IPS-18a (cell line): ENCODE results near the gene ODC1.

Experiments
- H3K27ac ChIP-seq: one replicate; pipeline ENCODE4 v1.5.1; 2013; ENCODE audit warnings: low read length
- H3K27me3 ChIP-seq: one replicate; pipeline ENCODE4 v1.6.1; 2013; ENCODE audit warnings: mild to moderate bottlenecking, low read length; ENCODE audit not compliant: control insufficient read depth, insufficient read depth
- H3K36me3 ChIP-seq: one replicate; pipeline ENCODE4 v1.6.1; 2013; ENCODE audit warnings: low read depth, low read length; ENCODE audit not compliant: control insufficient read depth
- H3K4me1 ChIP-seq: one replicate; pipeline ENCODE4 v1.6.1; 2013; ENCODE audit warnings: low read depth, low read length; ENCODE audit not compliant: control insufficient read depth
- H3K4me3 ChIP-seq: one replicate; pipeline ENCODE4 v1.5.1; 2013; ENCODE audit warnings: low read length
- H3K9ac ChIP-seq: one replicate; pipeline ENCODE4 v1.6.1; 2013; ENCODE audit warnings: mild to moderate bottlenecking, low read length, moderate library complexity
- H3K9me3 ChIP-seq: one replicate; pipeline ENCODE4 v1.6.1; 2013; ENCODE audit warnings: low read depth, low read length; ENCODE audit not compliant: control insufficient read depth

The ODC1 gene

DNA sequence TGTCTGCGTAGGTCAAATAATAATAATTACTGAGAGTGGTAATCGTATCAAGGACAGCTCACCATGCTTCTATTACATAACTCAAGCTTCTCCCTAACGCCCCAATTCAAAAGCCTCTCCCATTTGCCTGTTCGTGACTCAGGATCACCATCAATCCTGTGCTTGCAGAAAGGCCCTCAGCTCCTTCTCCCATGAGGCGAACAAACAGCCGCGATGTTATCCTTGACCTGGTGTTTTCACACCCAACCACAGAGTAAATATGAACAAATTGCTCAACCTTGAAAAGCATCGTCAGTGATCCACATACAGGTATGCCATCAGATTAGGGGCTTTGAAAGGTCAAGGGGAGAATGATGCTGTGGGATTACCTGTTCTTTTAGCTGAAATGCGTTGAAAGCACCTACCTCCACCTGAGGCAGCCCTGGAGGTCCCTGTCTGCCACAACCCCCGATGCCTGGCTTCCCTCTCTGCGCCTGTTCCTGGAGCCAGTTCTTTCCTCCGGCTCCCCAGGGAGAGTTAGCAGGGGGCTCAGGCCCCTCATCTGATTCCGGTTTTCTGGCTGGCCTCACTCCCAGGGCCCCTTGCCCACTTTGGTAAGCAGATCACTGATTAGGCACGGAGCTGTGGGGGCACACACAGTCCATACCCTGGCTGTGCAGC lies 39.1 kb upstream of the ODC1 start:
- H3K27ac ChIP-seq, result no peak overlapping the region
- H3K4me3 ChIP-seq, result no peak overlapping the region
- no peaks in the 10 kb centered on the region for H3K9me3 ChIP-seq
- H3K27me3 ChIP-seq, result no peaks in the 10 kb centered on the region
- H3K36me3 ChIP-seq, result no peaks in the 10 kb centered on the region
- H3K4me1 ChIP-seq, result no peaks in the 10 kb centered on the region
- no peak overlapping the region for H3K9ac ChIP-seq

DNA sequence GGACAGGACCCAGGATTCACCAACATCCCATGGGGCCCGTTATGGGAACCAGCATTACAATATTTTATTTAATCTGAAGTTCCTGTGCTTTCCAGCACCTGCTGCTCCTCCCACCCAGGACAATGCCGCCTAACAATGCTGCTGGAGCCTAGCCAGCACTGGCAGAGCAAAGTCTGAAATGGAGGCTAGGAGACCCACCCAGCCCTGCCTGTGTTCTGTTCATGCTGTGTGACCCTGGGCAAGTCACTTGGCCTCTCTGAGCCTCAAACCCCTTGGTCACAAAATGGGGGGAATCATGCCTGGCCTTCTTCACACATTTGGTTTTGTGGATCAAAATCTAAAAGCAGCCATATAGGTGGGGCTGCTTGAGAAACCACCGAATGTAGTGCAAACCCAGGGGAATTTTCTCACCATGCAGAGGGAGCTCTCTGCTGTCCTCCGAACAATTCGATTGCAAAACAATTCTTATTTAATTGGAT lies 38.5 kb upstream of the ODC1 start:
- H3K9ac ChIP-seq, result no peak overlapping the region
- H3K4me1 ChIP-seq, result no peaks in the 10 kb centered on the region
- no peak overlapping the region for H3K27ac ChIP-seq
- H3K9me3 ChIP-seq, result no peaks in the 10 kb centered on the region
- no peak overlapping the region for H3K4me3 ChIP-seq
- H3K36me3 ChIP-seq, result no peaks in the 10 kb centered on the region
- H3K27me3 ChIP-seq, result no peaks in the 10 kb centered on the region

DNA sequence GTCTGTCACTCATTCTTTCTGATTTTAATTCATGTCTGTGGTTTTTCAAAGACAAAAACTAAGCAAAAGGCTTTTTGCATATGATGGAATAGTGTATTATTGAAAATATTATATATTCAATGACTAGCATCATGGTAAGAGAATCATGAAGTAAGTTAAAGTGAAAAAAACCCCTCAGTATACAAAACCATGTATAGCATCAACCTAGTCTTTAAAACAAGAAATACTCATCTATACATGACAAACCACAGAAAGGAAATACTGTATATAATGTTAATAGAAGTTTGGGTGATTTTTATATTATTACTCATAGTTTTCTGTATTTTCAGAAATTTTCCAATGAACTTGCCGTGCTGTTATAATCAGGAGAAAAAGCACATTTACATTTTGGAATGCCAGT lies 38.0 kb upstream of the ODC1 start:
- no peak overlapping the region for H3K9ac ChIP-seq
- H3K9me3 ChIP-seq, result no peaks in the 10 kb centered on the region
- no peaks in the 10 kb centered on the region for H3K4me1 ChIP-seq
- H3K27ac ChIP-seq, result no peak overlapping the region
- no peaks in the 10 kb centered on the region for H3K27me3 ChIP-seq
- no peak overlapping the region for H3K4me3 ChIP-seq
- H3K36me3 ChIP-seq, result no peaks in the 10 kb centered on the region

GRCh38 chr2:10482913-10483312 lies 34.8 kb upstream of the ODC1 start:
- H3K27me3 ChIP-seq, result no peaks in the 10 kb centered on the region
- H3K36me3 ChIP-seq, result no peaks in the 10 kb centered on the region
- no peak overlapping the region for H3K4me3 ChIP-seq
- no peak overlapping the region for H3K27ac ChIP-seq
- H3K9ac ChIP-seq, result no peak overlapping the region
- no peaks in the 10 kb centered on the region for H3K9me3 ChIP-seq
- H3K4me1 ChIP-seq, result peaks cover under 1% of the 10 kb centered on the region

DNA sequence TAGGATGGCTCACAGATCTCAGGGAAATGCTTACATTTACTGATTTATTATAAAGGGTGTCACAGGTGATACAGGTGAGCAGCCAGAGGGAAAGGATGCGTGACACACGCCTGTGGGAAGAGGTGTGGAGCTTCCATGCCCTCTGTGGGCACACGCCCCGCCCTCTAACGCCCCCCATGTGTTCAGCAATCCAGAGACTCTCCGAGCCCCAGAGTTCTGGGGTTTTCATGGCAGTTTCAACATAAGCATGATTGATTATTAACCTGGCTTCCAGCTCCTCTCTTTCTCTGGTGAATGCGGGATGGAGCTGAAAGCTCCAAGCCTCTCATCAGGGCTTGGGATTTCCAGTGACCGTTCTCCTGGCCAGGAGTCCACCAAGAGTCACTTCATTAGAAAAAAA lies 34.3 kb upstream of the ODC1 start:
- Histone ChIP-seq H3K4me1 (peaks cover 5% of the 10 kb centered on the region), H3K9me3 (no peaks in the 10 kb centered on the region), H3K36me3 (no peaks in the 10 kb centered on the region), H3K4me3 (no peak overlapping the region), H3K27me3 (no peaks in the 10 kb centered on the region), H3K27ac (no peak overlapping the region), H3K9ac (no peak overlapping the region)

- Histone ChIP-seq H3K36me3 (no peaks in the 10 kb centered on the region), H3K4me3 (no peak overlapping the region), H3K9ac (no peak overlapping the region), H3K9me3 (no peaks in the 10 kb centered on the region), H3K27me3 (no peaks in the 10 kb centered on the region), H3K27ac (no peak overlapping the region), H3K4me1 (peaks cover 9% of the 10 kb centered on the region)
Observed at GRCh38 chr2:10481666-10482157, 33.6 kb upstream of the ODC1 start.

- H3K9me3 ChIP-seq, result no peaks in the 10 kb centered on the region
- no peak overlapping the region for H3K27ac ChIP-seq
- no peaks in the 10 kb centered on the region for H3K27me3 ChIP-seq
- H3K4me1 ChIP-seq, result peaks cover 9% of the 10 kb centered on the region
- no peaks in the 10 kb centered on the region for H3K36me3 ChIP-seq
- no peak overlapping the region for H3K9ac ChIP-seq
- H3K4me3 ChIP-seq, result no peak overlapping the region
Observed at GRCh38 chr2:10481055-10481665, 33.0 kb upstream of the ODC1 start.

DNA sequence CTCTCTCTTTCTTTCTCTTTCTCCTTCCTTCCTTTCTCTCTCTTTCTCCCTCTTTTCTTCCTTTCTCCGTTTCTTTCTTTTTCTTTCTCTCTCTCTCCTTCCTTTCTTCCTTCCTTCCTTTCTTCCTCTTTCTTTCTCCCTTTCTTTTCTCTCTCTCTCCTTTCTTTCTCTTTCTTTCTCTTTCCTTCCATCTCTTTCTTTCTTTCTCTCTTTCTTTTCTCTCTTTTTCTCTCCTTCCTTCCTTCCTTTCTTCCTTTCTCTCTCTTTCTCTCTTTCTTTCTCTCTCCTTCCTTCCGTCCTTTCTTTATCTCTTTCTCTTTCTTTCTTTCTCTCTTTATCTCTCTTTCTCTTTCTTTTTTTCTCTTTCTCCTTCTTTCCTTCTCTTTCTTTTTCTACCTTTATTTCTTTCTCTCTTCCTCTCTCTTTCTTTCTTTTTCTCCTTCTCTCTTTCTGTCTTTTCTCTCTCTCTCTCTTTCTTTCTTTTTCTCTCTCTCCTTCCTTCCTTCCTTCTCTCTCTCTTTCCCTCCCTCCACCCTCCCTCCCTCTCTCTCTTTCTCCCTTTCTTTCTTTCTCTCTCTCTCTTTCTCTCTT lies 32.3 kb upstream of the ODC1 start:
- Histone ChIP-seq H3K9me3 (no peaks in the 10 kb centered on the region), H3K27ac (no peak overlapping the region), H3K4me3 (no peak overlapping the region), H3K4me1 (peaks cover 9% of the 10 kb centered on the region), H3K9ac (no peak overlapping the region), H3K36me3 (no peaks in the 10 kb centered on the region), H3K27me3 (no peaks in the 10 kb centered on the region)

GRCh38 chr2:10478916-10479315 lies 30.8 kb upstream of the ODC1 start:
- Histone ChIP-seq H3K9me3 (no peaks in the 10 kb centered on the region), H3K36me3 (no peaks in the 10 kb centered on the region), H3K27ac (no peak overlapping the region), H3K9ac (no peak overlapping the region), H3K27me3 (no peaks in the 10 kb centered on the region), H3K4me3 (no peak overlapping the region), H3K4me1 (peaks cover 9% of the 10 kb centered on the region)

DNA sequence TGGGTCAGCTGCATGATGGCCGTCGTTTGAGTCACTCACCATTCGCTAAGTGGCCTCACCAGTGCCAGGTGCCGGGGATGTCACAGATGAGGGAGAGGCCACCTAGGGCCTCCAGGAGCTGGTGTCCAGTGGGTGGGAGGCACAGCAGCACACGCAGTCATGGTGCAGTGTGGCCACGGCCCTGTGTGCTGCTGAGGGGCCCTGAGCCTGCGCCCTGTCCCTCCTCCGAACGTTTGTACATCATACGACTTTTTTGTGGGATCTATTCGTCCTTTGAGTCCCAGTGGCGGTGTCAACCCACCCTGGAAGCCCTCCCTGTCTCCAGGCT lies 30.1 kb upstream of the ODC1 start:
- no peak overlapping the region for H3K9ac ChIP-seq
- H3K27me3 ChIP-seq, result no peaks in the 10 kb centered on the region
- peaks cover 9% of the 10 kb centered on the region for H3K4me1 ChIP-seq
- no peaks in the 10 kb centered on the region for H3K36me3 ChIP-seq
- no peak overlapping the region for H3K4me3 ChIP-seq
- no peak overlapping the region for H3K27ac ChIP-seq
- H3K9me3 ChIP-seq, result no peaks in the 10 kb centered on the region

GRCh38 chr2:10477443-10478297 lies 29.5 kb upstream of the ODC1 start:
- Histone ChIP-seq H3K27ac (no peak overlapping the region), H3K4me1 (peaks cover 9% of the 10 kb centered on the region), H3K9ac (no peak overlapping the region), H3K4me3 (no peak overlapping the region), H3K27me3 (no peaks in the 10 kb centered on the region), H3K9me3 (no peaks in the 10 kb centered on the region), H3K36me3 (no peaks in the 10 kb centered on the region)
